Liver (tissue), 9 donors: ENCODE measurements around the gene ZC3HAV1. TPM values are rescaled to one million over a fixed set of nuclear protein-coding genes. Genes with fewer than 3 reads are reported as not detected.

ENCODE experiments used
- DNase-seq: peaks from one replicate; pipeline ENCODE4 v3.0.0-alpha.2; 2017; ENCODE audit warnings: low spot score
- H3K27ac ChIP-seq, 2 donors: one replicate each; pipeline ENCODE4 v1.7.0; 2013; ENCODE audit warnings: inconsistent platforms in 2 of 2, low read length in 2 of 2, control low read depth in 1 of 2, low read depth in 1 of 2, mild to moderate bottlenecking in 1 of 2
- H3K27me3 ChIP-seq, 4 donors: one replicate each; pipeline versions ENCODE4 v1.6.1 to v1.7.0; 2013; ENCODE audit warnings: low read length in 3 of 4, inconsistent platforms in 1 of 4, mild to moderate bottlenecking in 1 of 4, moderate library complexity in 1 of 4; ENCODE audit not compliant: control insufficient read depth in 4 of 4, insufficient read depth in 4 of 4
- H3K36me3 ChIP-seq, 4 donors: one replicate each; pipeline versions ENCODE4 v1.6.1 to v1.7.0; 2013; ENCODE audit warnings: low read length in 3 of 4, mild to moderate bottlenecking in 3 of 4, low read depth in 1 of 4, moderate library complexity in 1 of 4; ENCODE audit not compliant: control insufficient read depth in 4 of 4, insufficient read depth in 3 of 4
- H3K4me1 ChIP-seq, 4 donors: one replicate each; pipeline versions ENCODE4 v1.6.1 to v1.7.0; 2013; ENCODE audit warnings: low read length in 3 of 4, mild to moderate bottlenecking in 3 of 4, moderate library complexity in 1 of 4; ENCODE audit not compliant: control insufficient read depth in 4 of 4, insufficient read depth in 4 of 4
- H3K4me3 ChIP-seq, 3 donors: one replicate each; pipeline versions ENCODE4 v1.6.1 to v1.7.0; 2013; ENCODE audit warnings: low read length in 3 of 3, control low read depth in 1 of 3, low read depth in 1 of 3, mild to moderate bottlenecking in 1 of 3
- H3K9ac ChIP-seq, 2 donors: one replicate each; pipeline ENCODE4 v1.7.0; 2013; ENCODE audit warnings: low read length in 2 of 2, mild to moderate bottlenecking in 2 of 2, moderate library complexity in 2 of 2, control low read depth in 1 of 2, low read depth in 1 of 2
- H3K9me3 ChIP-seq, 4 donors: one replicate each; pipeline versions ENCODE4 v1.6.1 to v1.7.0; 2013; ENCODE audit warnings: low read length in 3 of 4; ENCODE audit not compliant: control insufficient read depth in 4 of 4
- EGR1 ChIP-seq, 2 donors: IDR thresholded peaks; 2 replicates each; pipeline ENCODE4 v1.6.1; 2016 to 2018; ENCODE audit warnings: antibody characterized with exemption in 2 of 2, low read depth in 2 of 2
- FOXA1 ChIP-seq: IDR thresholded peaks from 2 replicates; pipeline ENCODE4 v1.6.1; 2016; ENCODE audit warnings: antibody characterized with exemption
- FOXA2 ChIP-seq: IDR thresholded peaks from 2 replicates; pipeline ENCODE4 v1.6.1; 2016; ENCODE audit warnings: antibody characterized with exemption
- GABPA ChIP-seq, 2 donors: IDR thresholded peaks in 1 of 2; conservative IDR thresholded peaks in 1 of 2; 2 replicates each; pipeline ENCODE4 v1.6.1; 2016; ENCODE audit warnings: antibody characterized with exemption in 2 of 2, mild to moderate bottlenecking in 1 of 2, moderate library complexity in 1 of 2
- HNF4A ChIP-seq, 2 donors: conservative IDR thresholded peaks; 2 replicates each; pipeline ENCODE4 v1.6.1; 2016; ENCODE audit warnings: antibody characterized with exemption in 2 of 2, mild to moderate bottlenecking in 2 of 2
- JUND ChIP-seq, 2 donors: IDR thresholded peaks; 2 replicates each; pipeline ENCODE4 v1.6.1; 2016; ENCODE audit warnings: antibody characterized with exemption in 2 of 2
- NR2F2 ChIP-seq: IDR thresholded peaks from 2 replicates; pipeline ENCODE4 v1.6.1; 2016; ENCODE audit warnings: antibody characterized with exemption
- RAD21 ChIP-seq, 2 donors: IDR thresholded peaks; 2 replicates each; pipeline ENCODE4 v1.6.1; 2016; ENCODE audit warnings: antibody characterized with exemption in 2 of 2, mild to moderate bottlenecking in 2 of 2
- RXRA ChIP-seq, 2 donors: IDR thresholded peaks; 2 replicates each; pipeline ENCODE4 v1.6.1; 2017 to 2018; ENCODE audit warnings: antibody characterized with exemption in 2 of 2, mild to moderate bottlenecking in 1 of 2
- SP1 ChIP-seq: IDR thresholded peaks from 2 replicates; pipeline ENCODE4 v1.6.1; 2018; ENCODE audit warnings: antibody characterized with exemption, mild to moderate bottlenecking
- TAF1 ChIP-seq: conservative IDR thresholded peaks from 2 replicates; pipeline ENCODE4 v1.6.1; 2016; ENCODE audit warnings: antibody characterized with exemption, mild to moderate bottlenecking
- YY1 ChIP-seq: IDR thresholded peaks from 2 replicates; pipeline ENCODE4 v1.6.1; 2016; ENCODE audit warnings: antibody characterized with exemption, mild to moderate bottlenecking
- WGBS: extraction: QIAGEN DNeasy Blood & Tissue Kit; methylation state at CpG from one replicate; pipeline ENCODE4 v1.1.7; 2013; 5-methylcytosine and 5-hydroxymethylcytosine counted together
- polyA plus RNA-seq, 2 donors: library from polyadenylated mRNA; stranded (reverse) in 1 of 2; unstranded in 1 of 2; fragments of 200-250 nt in 1 of 2; fragments of >200 nt in 1 of 2; fragmentation: Nextera tagmentation in 1 of 2; extraction: Ambion mirVana in 1 of 2; gene quantifications; one replicate each; pipeline versions ENCODE4 v1.2.1 to v1.2.3, GENCODE V29; 2013 to 2015
- total RNA-seq, 2 donors: library from RNA; depleted of rRNA; stranded (reverse); fragments of >200 nt; gene quantifications; one replicate each; pipeline ENCODE4 v1.2.3, GENCODE V29; 2014
- TF ChIP-seq, protein P1 (sequence below): IDR thresholded peaks from 2 replicates; pipeline ENCODE4 v1.6.1; 2016; ENCODE audit warnings: antibody characterized with exemption
- TF ChIP-seq, protein P2 (sequence below): fragments of 150-350 bp; IDR thresholded peaks from 2 replicates; pipeline ENCODE4 v1.5.1; 2017; ENCODE audit warnings: improper control_type of control experiment, low read depth, low read length; ENCODE audit not compliant: missing input control
- TF ChIP-seq, protein P3 (sequence below): IDR thresholded peaks from 2 replicates; pipeline ENCODE4 v1.6.1; 2016; ENCODE audit warnings: antibody characterized with exemption
- TF ChIP-seq, protein P4 (sequence below): IDR thresholded peaks from 2 replicates; pipeline ENCODE4 v1.6.1; 2016; ENCODE audit warnings: antibody characterized with exemption, mild to moderate bottlenecking
- donor health status: healthy.
- donor health status: healthy.
- donor health status: healthy.
- donor health status: healthy.
- donor health status: healthy.

Gene ZC3HAV1
- total and polyA plus RNA-seq, 4 donors, result 6.6 to 40.5 (median 16.5) TPM

DNA sequence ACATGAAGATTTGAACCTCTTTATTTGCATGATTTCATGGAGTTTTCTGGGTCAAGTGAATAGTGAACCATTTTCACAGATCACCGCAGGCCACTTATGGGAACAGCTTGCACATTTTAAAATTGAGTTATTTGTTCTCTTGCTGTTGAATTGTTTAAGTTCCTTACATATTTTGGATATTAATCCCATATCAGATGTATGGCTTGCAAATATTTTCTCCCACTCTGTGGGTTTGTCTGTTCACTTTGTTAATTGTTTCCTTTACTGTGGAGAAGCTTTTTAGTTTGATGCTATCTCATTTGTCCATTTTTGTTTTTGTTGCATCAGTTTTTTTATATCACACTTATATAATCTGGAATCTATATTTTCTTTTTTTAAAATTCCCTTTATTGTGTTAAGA lies 59.6 kb downstream of the ZC3HAV1 start:
- Histone ChIP-seq H3K9ac (no peak overlapping the region), H3K36me3 (peaks cover 11 to 57% (median 47%) of the 10 kb centered on the region in 4 donors)
- WGBS, result 96% methylated on average over 1 of the region's 1 CpG

DNA sequence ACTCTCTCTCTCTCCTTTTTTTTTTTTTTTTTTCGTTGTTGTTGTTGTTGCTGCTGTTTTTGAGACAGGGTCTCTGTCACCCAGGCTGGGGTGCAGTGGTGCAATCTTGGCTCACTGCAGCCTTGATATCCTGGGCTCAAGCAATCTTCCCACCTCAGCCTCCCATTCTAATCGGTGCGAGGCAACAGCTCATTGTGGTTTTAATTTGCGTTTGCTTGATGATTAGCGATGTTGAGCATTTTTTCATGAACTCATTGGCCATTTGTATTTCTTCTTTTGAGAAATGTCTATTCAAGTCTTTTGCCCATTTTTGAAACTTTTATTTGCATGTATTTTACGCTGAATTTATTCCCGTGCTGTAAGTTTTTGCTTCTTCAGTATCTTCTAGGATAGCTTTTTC lies 60.4 kb downstream of the ZC3HAV1 start:
- H3K36me3 ChIP-seq, result peaks cover 8 to 51% (median 39%) of the 10 kb centered on the region in 4 donors

More for the DNA sequence above, 59.6 kb downstream of the ZC3HAV1 start:
- H3K9me3 ChIP-seq, result no peaks in the 10 kb centered on the region
- H3K4me1 ChIP-seq, result no peaks in the 10 kb centered on the region
- no peak overlapping the region for H3K4me3 ChIP-seq
- H3K27me3 ChIP-seq, result no peaks in the 10 kb centered on the region
- TF ChIP-seq RXRA (IDR thresholded peaks at IDR 0.05) (no peak), RAD21 (IDR thresholded peaks at IDR 0.05) (no peak), JUND (IDR thresholded peaks at IDR 0.05) (no peak)
- no peak overlapping the region for H3K27ac ChIP-seq
- DNase-seq, result no peak

DNA sequence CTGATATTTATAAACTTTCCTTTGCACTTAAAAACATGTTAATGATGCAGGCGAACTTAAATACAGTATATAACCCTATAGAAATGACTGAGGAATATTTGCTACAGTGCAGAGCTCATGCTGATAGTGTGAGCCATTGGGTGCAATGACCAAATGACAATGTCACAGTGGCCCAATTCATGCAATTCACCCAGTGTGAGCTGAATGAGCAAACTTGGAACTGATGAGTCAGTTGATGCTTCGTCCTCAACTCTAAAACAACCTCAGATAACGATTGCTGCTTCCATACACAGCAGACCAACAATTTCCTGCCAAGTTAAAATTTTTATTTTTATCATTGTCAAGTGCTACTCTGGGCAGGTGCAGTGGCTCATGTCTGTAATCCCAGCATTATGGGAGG lies 61.5 kb downstream of the ZC3HAV1 start:
- Histone ChIP-seq H3K27me3 (no peaks in the 10 kb centered on the region), H3K4me1 (peaks cover 0 to 4% (median 0%) of the 10 kb centered on the region in 4 donors), H3K36me3 (peaks cover 10 to 41% (median 31%) of the 10 kb centered on the region in 4 donors), H3K4me3 (no peak overlapping the region), H3K9ac (no peak overlapping the region), H3K9me3 (no peaks in the 10 kb centered on the region), H3K27ac (no peak overlapping the region)
- DNase-seq, result no peak
- 82% methylated on average over 3 of the region's 3 CpGs for WGBS
- TF ChIP-seq, protein P1, sequence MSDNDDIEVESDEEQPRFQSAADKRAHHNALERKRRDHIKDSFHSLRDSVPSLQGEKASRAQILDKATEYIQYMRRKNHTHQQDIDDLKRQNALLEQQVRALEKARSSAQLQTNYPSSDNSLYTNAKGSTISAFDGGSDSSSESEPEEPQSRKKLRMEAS, result no peak
- TF ChIP-seq, protein P2, sequence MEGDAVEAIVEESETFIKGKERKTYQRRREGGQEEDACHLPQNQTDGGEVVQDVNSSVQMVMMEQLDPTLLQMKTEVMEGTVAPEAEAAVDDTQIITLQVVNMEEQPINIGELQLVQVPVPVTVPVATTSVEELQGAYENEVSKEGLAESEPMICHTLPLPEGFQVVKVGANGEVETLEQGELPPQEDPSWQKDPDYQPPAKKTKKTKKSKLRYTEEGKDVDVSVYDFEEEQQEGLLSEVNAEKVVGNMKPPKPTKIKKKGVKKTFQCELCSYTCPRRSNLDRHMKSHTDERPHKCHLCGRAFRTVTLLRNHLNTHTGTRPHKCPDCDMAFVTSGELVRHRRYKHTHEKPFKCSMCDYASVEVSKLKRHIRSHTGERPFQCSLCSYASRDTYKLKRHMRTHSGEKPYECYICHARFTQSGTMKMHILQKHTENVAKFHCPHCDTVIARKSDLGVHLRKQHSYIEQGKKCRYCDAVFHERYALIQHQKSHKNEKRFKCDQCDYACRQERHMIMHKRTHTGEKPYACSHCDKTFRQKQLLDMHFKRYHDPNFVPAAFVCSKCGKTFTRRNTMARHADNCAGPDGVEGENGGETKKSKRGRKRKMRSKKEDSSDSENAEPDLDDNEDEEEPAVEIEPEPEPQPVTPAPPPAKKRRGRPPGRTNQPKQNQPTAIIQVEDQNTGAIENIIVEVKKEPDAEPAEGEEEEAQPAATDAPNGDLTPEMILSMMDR, result no peak
- TF ChIP-seq HNF4A (conservative IDR thresholded peaks at IDR 0.05) (no peak), JUND (IDR thresholded peaks at IDR 0.05) (no peak), TAF1 (no peak), RXRA (IDR thresholded peaks at IDR 0.05) (no peak), FOXA1 (no peak), NR2F2 (no peak), FOXA2 (no peak), YY1 (no peak), RAD21 (IDR thresholded peaks at IDR 0.05) (no peak), SP1 (no peak), EGR1 (IDR thresholded peaks at IDR 0.05; ENCODE audit: low read depth in 2 of 2) (no peak), GABPA (IDR thresholded peaks at IDR 0.05 in 1 of 2, conservative IDR thresholded peaks at IDR 0.05 in 1 of 2) (no peak)
- TF ChIP-seq, protein P3, sequence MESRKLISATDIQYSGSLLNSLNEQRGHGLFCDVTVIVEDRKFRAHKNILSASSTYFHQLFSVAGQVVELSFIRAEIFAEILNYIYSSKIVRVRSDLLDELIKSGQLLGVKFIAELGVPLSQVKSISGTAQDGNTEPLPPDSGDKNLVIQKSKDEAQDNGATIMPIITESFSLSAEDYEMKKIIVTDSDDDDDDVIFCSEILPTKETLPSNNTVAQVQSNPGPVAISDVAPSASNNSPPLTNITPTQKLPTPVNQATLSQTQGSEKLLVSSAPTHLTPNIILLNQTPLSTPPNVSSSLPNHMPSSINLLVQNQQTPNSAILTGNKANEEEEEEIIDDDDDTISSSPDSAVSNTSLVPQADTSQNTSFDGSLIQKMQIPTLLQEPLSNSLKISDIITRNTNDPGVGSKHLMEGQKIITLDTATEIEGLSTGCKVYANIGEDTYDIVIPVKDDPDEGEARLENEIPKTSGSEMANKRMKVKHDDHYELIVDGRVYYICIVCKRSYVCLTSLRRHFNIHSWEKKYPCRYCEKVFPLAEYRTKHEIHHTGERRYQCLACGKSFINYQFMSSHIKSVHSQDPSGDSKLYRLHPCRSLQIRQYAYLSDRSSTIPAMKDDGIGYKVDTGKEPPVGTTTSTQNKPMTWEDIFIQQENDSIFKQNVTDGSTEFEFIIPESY, result no peak
- TF ChIP-seq, protein P4, sequence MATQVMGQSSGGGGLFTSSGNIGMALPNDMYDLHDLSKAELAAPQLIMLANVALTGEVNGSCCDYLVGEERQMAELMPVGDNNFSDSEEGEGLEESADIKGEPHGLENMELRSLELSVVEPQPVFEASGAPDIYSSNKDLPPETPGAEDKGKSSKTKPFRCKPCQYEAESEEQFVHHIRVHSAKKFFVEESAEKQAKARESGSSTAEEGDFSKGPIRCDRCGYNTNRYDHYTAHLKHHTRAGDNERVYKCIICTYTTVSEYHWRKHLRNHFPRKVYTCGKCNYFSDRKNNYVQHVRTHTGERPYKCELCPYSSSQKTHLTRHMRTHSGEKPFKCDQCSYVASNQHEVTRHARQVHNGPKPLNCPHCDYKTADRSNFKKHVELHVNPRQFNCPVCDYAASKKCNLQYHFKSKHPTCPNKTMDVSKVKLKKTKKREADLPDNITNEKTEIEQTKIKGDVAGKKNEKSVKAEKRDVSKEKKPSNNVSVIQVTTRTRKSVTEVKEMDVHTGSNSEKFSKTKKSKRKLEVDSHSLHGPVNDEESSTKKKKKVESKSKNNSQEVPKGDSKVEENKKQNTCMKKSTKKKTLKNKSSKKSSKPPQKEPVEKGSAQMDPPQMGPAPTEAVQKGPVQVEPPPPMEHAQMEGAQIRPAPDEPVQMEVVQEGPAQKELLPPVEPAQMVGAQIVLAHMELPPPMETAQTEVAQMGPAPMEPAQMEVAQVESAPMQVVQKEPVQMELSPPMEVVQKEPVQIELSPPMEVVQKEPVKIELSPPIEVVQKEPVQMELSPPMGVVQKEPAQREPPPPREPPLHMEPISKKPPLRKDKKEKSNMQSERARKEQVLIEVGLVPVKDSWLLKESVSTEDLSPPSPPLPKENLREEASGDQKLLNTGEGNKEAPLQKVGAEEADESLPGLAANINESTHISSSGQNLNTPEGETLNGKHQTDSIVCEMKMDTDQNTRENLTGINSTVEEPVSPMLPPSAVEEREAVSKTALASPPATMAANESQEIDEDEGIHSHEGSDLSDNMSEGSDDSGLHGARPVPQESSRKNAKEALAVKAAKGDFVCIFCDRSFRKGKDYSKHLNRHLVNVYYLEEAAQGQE, result no peak

More for the DNA sequence above, 60.4 kb downstream of the ZC3HAV1 start:
- Histone ChIP-seq H3K4me1 (peaks cover 0 to 4% (median 0%) of the 10 kb centered on the region in 4 donors), H3K27ac (no peak overlapping the region), H3K9ac (no peak overlapping the region), H3K4me3 (no peak overlapping the region), H3K9me3 (no peaks in the 10 kb centered on the region), H3K27me3 (no peaks in the 10 kb centered on the region)
- 95% methylated on average over 7 of the region's 7 CpGs for WGBS
- TF ChIP-seq EGR1 (IDR thresholded peaks at IDR 0.05; ENCODE audit: low read depth in 2 of 2), result no peak
- TF ChIP-seq, protein P1, result no peak
- no peak for TF ChIP-seq TAF1
- DNase-seq, result no peak
